HL-60 (cell line): ENCODE measurements around the gene CCDC51.
A peak's percentile ranks its signal among the peaks of the same experiment; 100 is the strongest.

Source experiments
- DNase-seq, 2 experiments: peaks; one replicate each; pipeline ENCODE4 v3.0.0-alpha.2; 2010 to 2020; ENCODE audit warnings: low read depth in 1 of 2, low spot score in 1 of 2
- H3K27ac ChIP-seq: fragments of 250-450 bp; sonication (Bioruptor Pico); replicated peaks from 2 replicates; pipeline ENCODE4 v1.5.1; 2020; ENCODE audit warnings: mild to moderate bottlenecking, moderate library complexity
- H3K27me3 ChIP-seq: fragments of 250-450 bp; sonication (Bioruptor Pico); 2 replicates; pipeline ENCODE4 v1.5.1; 2021; ENCODE audit warnings: mild to moderate bottlenecking, moderate library complexity; ENCODE audit not compliant: insufficient read depth, poor library complexity, severe bottlenecking
- H3K4me3 ChIP-seq: replicated peaks from 2 replicates; pipeline ENCODE4 v1.5.1; 2011; ENCODE audit warnings: mild to moderate bottlenecking, control low read depth, low read length; ENCODE audit not compliant: insufficient read depth
- GABPA ChIP-seq: IDR thresholded peaks from 2 replicates; pipeline ENCODE4 v1.6.1; 2012; ENCODE audit warnings: low read depth
- POLR2AphosphoS5 ChIP-seq: IDR thresholded peaks from 2 replicates; pipeline ENCODE4 v1.6.1; 2012; ENCODE audit warnings: low read depth
- SPI1 ChIP-seq: IDR thresholded peaks from 2 replicates; pipeline ENCODE4 v1.6.1; 2012; ENCODE audit warnings: low read depth, mild to moderate bottlenecking, borderline replicate concordance
- TF ChIP-seq, protein P1 (sequence below): IDR thresholded peaks from 2 replicates; pipeline ENCODE4 v1.6.1; 2012; ENCODE audit warnings: low read depth; ENCODE audit not compliant: insufficient replicate concordance
- TF ChIP-seq, protein P2 (sequence below): IDR thresholded peaks from one replicate; pipeline ENCODE4 v1.5.1; 2011; ENCODE audit warnings: low read length, control low read depth, inconsistent platforms; ENCODE audit not compliant: insufficient read depth

Gene CCDC51

DNA sequence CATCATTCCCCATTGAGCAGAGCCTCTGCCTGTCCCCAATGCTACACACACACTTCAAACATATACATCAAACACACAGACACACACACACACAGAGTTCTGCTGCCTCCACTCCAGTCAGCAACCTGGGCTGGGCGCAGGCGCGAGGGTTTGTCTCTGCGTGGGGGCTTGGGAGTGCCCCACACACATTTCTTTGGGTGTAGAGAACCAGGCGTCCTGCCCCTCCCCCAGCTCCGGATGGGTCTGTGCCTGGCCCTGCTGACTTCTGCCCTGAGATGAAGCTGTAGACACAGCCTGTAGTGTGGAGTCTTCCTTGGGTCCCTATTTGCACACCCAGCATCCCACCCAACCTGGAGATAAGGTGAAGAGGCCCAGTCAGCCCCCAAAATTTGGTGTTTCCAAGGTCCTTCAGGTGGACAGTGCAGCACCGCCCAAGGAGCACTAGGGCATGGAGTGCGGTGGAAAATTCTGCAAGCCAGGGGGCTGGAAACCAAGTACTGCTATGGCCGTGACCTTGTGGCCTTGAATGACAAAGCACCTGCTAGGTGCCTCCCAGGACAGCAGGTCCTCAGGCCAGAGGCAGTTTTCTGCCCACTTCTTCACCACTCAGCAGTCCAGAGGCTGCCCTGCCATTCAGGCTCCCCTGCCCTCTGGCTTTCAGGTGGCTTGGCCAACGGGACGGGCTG, 41.1 kb downstream of the CCDC51 start:
- H3K27ac ChIP-seq = peak overlapping the region; percentile 80
- H3K27me3 ChIP-seq = no peaks in the 10 kb centered on the region
- TF ChIP-seq, protein P1, sequence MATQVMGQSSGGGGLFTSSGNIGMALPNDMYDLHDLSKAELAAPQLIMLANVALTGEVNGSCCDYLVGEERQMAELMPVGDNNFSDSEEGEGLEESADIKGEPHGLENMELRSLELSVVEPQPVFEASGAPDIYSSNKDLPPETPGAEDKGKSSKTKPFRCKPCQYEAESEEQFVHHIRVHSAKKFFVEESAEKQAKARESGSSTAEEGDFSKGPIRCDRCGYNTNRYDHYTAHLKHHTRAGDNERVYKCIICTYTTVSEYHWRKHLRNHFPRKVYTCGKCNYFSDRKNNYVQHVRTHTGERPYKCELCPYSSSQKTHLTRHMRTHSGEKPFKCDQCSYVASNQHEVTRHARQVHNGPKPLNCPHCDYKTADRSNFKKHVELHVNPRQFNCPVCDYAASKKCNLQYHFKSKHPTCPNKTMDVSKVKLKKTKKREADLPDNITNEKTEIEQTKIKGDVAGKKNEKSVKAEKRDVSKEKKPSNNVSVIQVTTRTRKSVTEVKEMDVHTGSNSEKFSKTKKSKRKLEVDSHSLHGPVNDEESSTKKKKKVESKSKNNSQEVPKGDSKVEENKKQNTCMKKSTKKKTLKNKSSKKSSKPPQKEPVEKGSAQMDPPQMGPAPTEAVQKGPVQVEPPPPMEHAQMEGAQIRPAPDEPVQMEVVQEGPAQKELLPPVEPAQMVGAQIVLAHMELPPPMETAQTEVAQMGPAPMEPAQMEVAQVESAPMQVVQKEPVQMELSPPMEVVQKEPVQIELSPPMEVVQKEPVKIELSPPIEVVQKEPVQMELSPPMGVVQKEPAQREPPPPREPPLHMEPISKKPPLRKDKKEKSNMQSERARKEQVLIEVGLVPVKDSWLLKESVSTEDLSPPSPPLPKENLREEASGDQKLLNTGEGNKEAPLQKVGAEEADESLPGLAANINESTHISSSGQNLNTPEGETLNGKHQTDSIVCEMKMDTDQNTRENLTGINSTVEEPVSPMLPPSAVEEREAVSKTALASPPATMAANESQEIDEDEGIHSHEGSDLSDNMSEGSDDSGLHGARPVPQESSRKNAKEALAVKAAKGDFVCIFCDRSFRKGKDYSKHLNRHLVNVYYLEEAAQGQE = no peak
- TF ChIP-seq POLR2AphosphoS5 (no peak), SPI1 (no peak), GABPA (no peak)
- TF ChIP-seq, protein P2, sequence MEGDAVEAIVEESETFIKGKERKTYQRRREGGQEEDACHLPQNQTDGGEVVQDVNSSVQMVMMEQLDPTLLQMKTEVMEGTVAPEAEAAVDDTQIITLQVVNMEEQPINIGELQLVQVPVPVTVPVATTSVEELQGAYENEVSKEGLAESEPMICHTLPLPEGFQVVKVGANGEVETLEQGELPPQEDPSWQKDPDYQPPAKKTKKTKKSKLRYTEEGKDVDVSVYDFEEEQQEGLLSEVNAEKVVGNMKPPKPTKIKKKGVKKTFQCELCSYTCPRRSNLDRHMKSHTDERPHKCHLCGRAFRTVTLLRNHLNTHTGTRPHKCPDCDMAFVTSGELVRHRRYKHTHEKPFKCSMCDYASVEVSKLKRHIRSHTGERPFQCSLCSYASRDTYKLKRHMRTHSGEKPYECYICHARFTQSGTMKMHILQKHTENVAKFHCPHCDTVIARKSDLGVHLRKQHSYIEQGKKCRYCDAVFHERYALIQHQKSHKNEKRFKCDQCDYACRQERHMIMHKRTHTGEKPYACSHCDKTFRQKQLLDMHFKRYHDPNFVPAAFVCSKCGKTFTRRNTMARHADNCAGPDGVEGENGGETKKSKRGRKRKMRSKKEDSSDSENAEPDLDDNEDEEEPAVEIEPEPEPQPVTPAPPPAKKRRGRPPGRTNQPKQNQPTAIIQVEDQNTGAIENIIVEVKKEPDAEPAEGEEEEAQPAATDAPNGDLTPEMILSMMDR = no peak
- no peak for DNase-seq
- no peak overlapping the region for H3K4me3 ChIP-seq

DNA sequence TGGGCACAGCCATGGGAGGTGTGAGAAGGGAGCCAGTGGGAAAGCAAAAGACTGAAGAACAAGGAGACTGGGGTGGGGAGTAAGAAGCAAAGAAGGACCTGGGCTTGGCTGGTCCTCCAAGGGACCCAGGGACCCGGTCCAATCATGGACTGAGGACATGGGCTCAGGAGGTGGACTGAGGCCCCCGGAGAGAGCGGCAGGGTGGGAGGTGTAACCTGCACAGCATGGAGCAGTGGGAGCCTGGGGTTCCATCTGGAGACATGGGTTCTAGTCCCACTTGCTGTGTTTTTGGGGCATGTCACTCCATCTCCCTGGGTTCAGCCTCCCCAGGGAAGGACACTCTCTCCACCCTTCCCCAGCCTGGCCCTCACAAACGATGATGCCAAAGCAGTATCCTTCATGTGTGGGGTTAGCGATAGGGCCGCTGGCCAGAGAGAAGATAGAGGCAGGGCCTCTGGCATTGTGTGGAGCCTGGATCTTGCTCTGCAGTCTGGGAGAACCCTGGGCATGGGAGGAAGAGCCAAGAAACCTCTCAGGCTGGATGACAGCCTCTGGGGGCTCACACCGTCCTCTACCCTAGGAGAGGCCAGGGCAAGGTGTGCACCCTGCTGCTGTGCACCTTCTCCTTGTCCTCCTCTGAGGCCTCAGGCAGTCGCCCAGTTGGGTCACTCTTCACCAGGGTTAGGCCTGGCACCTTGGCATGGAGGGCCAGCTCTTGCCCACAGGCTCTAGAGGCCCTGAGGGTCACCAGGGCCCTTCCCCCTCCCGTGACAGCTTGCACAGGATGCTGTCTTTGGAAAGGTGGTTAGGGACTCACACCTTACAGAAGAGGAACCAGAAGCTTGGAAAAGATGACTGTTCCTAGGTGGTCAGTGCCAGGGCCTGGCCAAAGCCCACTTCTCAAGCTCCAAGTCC, 41.9 kb downstream of the CCDC51 start:
- H3K27ac ChIP-seq = peak overlapping the region; percentile 80
- no peaks in the 10 kb centered on the region for H3K27me3 ChIP-seq
- TF ChIP-seq POLR2AphosphoS5 = no peak
- TF ChIP-seq, protein P1 = no peak
- no peak for TF ChIP-seq GABPA
- TF ChIP-seq, protein P2 = no peak
- no peak for TF ChIP-seq SPI1
- no peak overlapping the region for H3K4me3 ChIP-seq
- DNase-seq = peak in 1 of 2 experiments; percentile 29

DNA sequence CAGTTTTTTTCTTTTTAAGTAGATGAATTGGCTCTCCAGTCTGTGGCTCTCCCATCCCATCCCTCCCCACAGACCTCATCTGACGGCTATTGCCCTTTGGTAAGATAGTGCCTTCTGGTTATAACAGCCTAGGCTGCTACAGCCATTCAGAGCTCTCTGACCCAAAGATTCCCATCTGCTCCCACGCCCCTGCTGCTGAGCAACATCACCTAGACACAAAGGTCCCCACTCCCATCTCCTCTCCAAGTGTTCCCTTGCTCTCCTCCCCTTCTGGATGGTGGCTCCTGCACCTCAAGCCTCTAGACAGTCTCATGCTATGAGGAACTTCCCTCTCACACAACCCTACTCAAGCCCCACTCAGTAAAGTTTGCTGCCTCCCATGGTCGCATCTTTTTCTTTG, 44.2 kb downstream of the CCDC51 start:
- DNase-seq = no peak
- TF ChIP-seq SPI1 (no peak), POLR2AphosphoS5 (no peak), GABPA (no peak)
- TF ChIP-seq, protein P1 = no peak
- TF ChIP-seq, protein P2 = no peak
- Histone ChIP-seq H3K4me3 (no peak overlapping the region), H3K27me3 (no peaks in the 10 kb centered on the region), H3K27ac (no peak overlapping the region)
